SK-N-MC (cell line): Measurements from ENCODE around the gene CAPN3.

Experiments used
- EZH2 ChIP-seq: fragments of 200-600 bp; sonication (generic); IDR thresholded peaks from one replicate; pipeline ENCODE4 v1.6.1; 2017; ENCODE audit warnings: antibody characterized with exemption
- POLR2AphosphoS5 ChIP-seq: IDR thresholded peaks from 2 replicates; pipeline ENCODE4 v1.6.1; 2012; ENCODE audit warnings: mild to moderate bottlenecking, low read depth, low read length, borderline replicate concordance

DNA sequence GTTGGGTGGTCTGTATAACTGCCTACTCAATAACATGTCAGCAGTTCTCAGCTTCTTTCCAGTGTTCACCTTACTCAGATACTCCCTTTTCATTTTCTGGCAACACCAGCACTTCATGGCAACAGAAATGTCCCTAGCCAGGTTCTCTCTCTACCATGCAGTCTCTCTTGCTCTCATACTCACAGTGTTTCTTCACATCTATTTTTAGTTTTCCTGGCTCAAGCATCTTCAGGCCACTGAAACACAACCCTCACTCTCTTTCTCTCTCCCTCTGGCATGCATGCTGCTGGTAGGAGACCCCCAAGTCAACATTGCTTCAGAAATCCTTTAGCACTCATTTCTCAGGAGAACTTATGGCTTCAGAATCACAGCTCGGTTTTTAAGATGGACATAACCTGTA lies at the start of gene CAPN3:
- TF ChIP-seq POLR2AphosphoS5 (no peak), EZH2 (no peak)
